Activated CD8-positive, alpha-beta T cell treated with anti-CD3 and anti-CD28 coated beads, Interleukin-2, amount 10 ng/mL, durations not matched to agents 7 days and 5 days (primary cell): Measurements from ENCODE around the gene UBN1. TPM values are rescaled to one million over a fixed set of nuclear protein-coding genes. Genes with fewer than 3 reads are reported as not detected.

Source experiments
- ATAC-seq: fragments of 150-1000 bp; cut with Tn5 transposase; one replicate; pipeline ENCODE4 v1.10.0; 2021; ENCODE audit warnings: moderate library complexity
- CTCF ChIA-PET: fragments of 350-600 bp; sonication (Branson Sonifier 250); formaldehyde crosslinking; loops from one replicate; lab custom pipeline; 2021; ENCODE audit warnings: antibody characterized with exemption; lab: Charles Lee
- POLR2A ChIA-PET: fragments of 350-600 bp; sonication (Branson Sonifier 250); formaldehyde crosslinking; loops from one replicate; lab custom pipeline; 2021; ENCODE audit warnings: antibody characterized with exemption; lab: Charles Lee
- DNase-seq: peaks from one replicate; pipeline ENCODE4 v3.0.0-alpha.2; 2020
- H3K27ac Mint-ChIP-seq: one replicate; pipeline ENCODE4 v1.8.0; 2021; ENCODE audit warnings: mild to moderate bottlenecking, mixed read lengths
- H3K27me3 Mint-ChIP-seq: one replicate; pipeline ENCODE4 v1.8.0; 2021; ENCODE audit warnings: low read depth, mixed read lengths
- H3K36me3 Mint-ChIP-seq: one replicate; pipeline ENCODE4 v1.8.0; 2021; ENCODE audit warnings: low read depth, mixed read lengths
- H3K4me1 Mint-ChIP-seq: one replicate; pipeline ENCODE4 v1.8.0; 2021; ENCODE audit warnings: low read depth, mixed read lengths
- H3K4me3 Mint-ChIP-seq: one replicate; pipeline ENCODE4 v1.8.0; 2021; ENCODE audit warnings: mild to moderate bottlenecking, mixed read lengths
- H3K9me3 Mint-ChIP-seq: one replicate; pipeline ENCODE4 v1.8.0; 2022; ENCODE audit warnings: mixed read lengths; ENCODE audit not compliant: insufficient read depth
- total RNA-seq, 2 experiments: library from RNA; stranded (reverse); gene quantifications; one replicate each; pipeline ENCODE4 v1.2.3, GENCODE V29; 2021

UBN1 gene
- total RNA-seq, 2 experiments from 2014 or later = 42.1 to 44.1 TPM

DNA sequence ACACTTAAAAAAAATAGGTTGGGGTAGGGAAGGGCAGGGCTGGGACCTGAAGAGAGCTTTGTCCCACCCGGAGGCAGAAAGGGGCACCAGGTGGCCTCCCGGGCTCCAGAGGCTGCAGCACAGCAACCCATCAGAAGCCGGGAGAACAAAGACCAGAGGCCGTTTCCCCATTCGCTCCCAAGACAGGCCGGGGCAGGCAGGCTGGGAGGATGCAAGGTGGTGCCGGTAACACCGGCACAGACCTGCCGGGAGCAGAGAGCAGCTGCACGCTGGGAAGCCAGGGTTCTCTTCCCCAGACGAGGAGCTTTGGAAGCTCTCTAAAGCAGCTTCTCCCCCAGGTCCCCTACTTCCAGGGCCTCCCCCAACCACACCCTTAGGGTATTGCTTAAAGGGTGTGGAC is 84.1 kb downstream of the UBN1 start:
- ChIA-PET CTCF (no interaction called here), POLR2A (no interaction called here)

More for the DNA sequence above, 84.1 kb downstream of the UBN1 start:
- H3K4me3 Mint-ChIP-seq = no peak overlapping the region
- no peak overlapping the region for H3K27ac Mint-ChIP-seq
- ATAC-seq (no peak), DNase-seq (no peak)
- peaks cover 8% of the 10 kb centered on the region for H3K27me3 Mint-ChIP-seq
- H3K36me3 Mint-ChIP-seq = no peaks in the 10 kb centered on the region
- peaks cover under 1% of the 10 kb centered on the region for H3K4me1 Mint-ChIP-seq
- H3K9me3 Mint-ChIP-seq = peaks cover 4% of the 10 kb centered on the region

Other genes starting within 250 kb of the UBN1 start
- 10 to 100 TPM; 15.0 to 18.9 TPM for gene UBALD1, start 232.6 kb upstream of the UBN1 start, total RNA-seq
- gene MGRN1, start 222.7 kb upstream of the UBN1 start, total RNA-seq = 10 to 100 TPM; 77.3 to 80.6 TPM
- gene NUDT16L1, start 153.9 kb upstream of the UBN1 start, total RNA-seq = 10 to 100 TPM; 32.6 to 36.2 TPM
- gene ANKS3, start 113.2 kb upstream of the UBN1 start, total RNA-seq = 10 to 100 TPM; 17.0 to 17.2 TPM
- under 1 TPM; 0.39 to 0.68 TPM for gene DNAAF8, start 112.9 kb upstream of the UBN1 start, total RNA-seq
- gene ZNF500, start 80.3 kb upstream of the UBN1 start, total RNA-seq = 10 to 100 TPM; 14.0 to 14.9 TPM
- not detected for gene SEPTIN12, start 59.1 kb upstream of the UBN1 start, total RNA-seq
- gene SMIM22, start 52.1 kb upstream of the UBN1 start, total RNA-seq = not detected
- 10 to 100 TPM; 12.3 to 13.1 TPM for gene ROGDI, start 44.8 kb upstream of the UBN1 start, total RNA-seq
- gene GLYR1, start 193 bp upstream of the UBN1 start, total RNA-seq = 10 to 100 TPM; 92.2 to 95.7 TPM
- gene PPL, start 89.7 kb downstream of the UBN1 start, total RNA-seq = not detected
- gene SEC14L5, start 110.8 kb downstream of the UBN1 start, total RNA-seq = not detected
- 10 to 100 TPM; 15.6 TPM for gene NAGPA, start 186.5 kb downstream of the UBN1 start, total RNA-seq
- gene C16orf89, start 218.5 kb downstream of the UBN1 start, total RNA-seq = not detected
- 10 to 100 TPM; 23.8 to 25.8 TPM for gene ALG1, start 224.4 kb downstream of the UBN1 start, total RNA-seq